ENCODE results near the gene EFNA4. TPM values are rescaled to one million over a fixed set of nuclear protein-coding genes. Genes with fewer than 3 reads are reported as not detected.

EFNA4 gene
- total and polyA plus RNA-seq, 2 of the 4 experiments (the other 2 are of a cell fraction) = 3.8 to 11.8 TPM

DNA sequence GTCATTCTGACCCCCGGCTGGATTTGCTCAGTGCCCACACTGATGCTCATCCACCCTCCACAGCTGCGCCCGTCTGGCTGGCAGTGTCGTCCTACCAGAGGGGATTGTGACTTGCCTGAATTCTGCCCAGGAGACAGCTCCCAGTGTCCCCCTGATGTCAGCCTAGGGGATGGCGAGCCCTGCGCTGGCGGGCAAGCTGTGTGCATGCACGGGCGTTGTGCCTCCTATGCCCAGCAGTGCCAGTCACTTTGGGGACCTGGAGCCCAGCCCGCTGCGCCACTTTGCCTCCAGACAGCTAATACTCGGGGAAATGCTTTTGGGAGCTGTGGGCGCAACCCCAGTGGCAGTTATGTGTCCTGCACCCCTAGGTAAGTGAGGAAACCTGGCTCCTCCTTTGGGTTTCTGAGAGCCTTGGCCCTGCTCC lies 5.7 kb upstream of the EFNA4 start:
- no peak overlapping the region for H3K4ac ChIP-seq (ENCODE audit: low read depth, low read length)
- no peak overlapping the region for H3K27ac ChIP-seq (ENCODE audit: insufficient read depth, low read length)
- no peak overlapping the region for H2AK9ac ChIP-seq (replicated peaks; ENCODE audit: low read depth, low read length, poor library complexity)
- H4K5ac ChIP-seq (ENCODE audit: low read depth, low read length) = no peak overlapping the region
- no peak overlapping the region for H3K56ac ChIP-seq (ENCODE audit: extremely low read depth, insufficient read depth, low read length)
- no peaks in the 10 kb centered on the region for H3K9me3 ChIP-seq (ENCODE audit: control insufficient read depth, insufficient read depth, low read length)
- H2BK15ac ChIP-seq (ENCODE audit: low read depth, low read length) = no peak overlapping the region
- DNase-seq (no peak), ATAC-seq (ENCODE audit: low read depth) (no peak)
- no peak overlapping the region for H2AFZ ChIP-seq (replicated peaks; ENCODE audit: low read length, poor library complexity)
- no peak overlapping the region for H3K9ac ChIP-seq (ENCODE audit: low read depth, low read length)
- no peak overlapping the region for H3K14ac ChIP-seq (replicated peaks; ENCODE audit: low read depth, low read length)
- H2BK20ac ChIP-seq (ENCODE audit: low read depth, low read length) = no peak overlapping the region
- H3K23ac ChIP-seq (ENCODE audit: low read depth, low read length) = no peak overlapping the region
- H3K4me3 ChIP-seq (ENCODE audit: insufficient read depth, low read depth, low read length) = no peak overlapping the region
- H3K18ac ChIP-seq (ENCODE audit: low read depth, low read length) = no peak overlapping the region
- TF ChIP-seq MAZ (IDR thresholded peaks at IDR 0.05; ENCODE audit: borderline replicate concordance, low read depth, low read length) (no peak), POLR2A (IDR thresholded peaks at IDR 0.05; ENCODE audit: low read depth, low read length) (no peak), MXI1 (IDR thresholded peaks at IDR 0.05; ENCODE audit: borderline replicate concordance, low read depth, low read length) (no peak), FOS (IDR thresholded peaks at IDR 0.05; ENCODE audit: low read depth, low read length) (no peak), RAD21 (IDR thresholded peaks at IDR 0.05; ENCODE audit: low read length) (no peak), RFX5 (IDR thresholded peaks at IDR 0.05; ENCODE audit: low read depth, low read length) (no peak), SMC3 (IDR thresholded peaks at IDR 0.05; ENCODE audit: low read depth, low read length) (no peak), MAFK (IDR thresholded peaks at IDR 0.05; ENCODE audit: low read depth, low read length) (no peak), CEBPB (IDR thresholded peaks at IDR 0.05; ENCODE audit: low read depth, low read length) (no peak), NFE2L2 (IDR thresholded peaks at IDR 0.05; ENCODE audit: low read depth, low read length) (no peak), CHD1 (IDR thresholded peaks at IDR 0.05; ENCODE audit: low read depth, low read length) (no peak)
- TF ChIP-seq, protein P1, sequence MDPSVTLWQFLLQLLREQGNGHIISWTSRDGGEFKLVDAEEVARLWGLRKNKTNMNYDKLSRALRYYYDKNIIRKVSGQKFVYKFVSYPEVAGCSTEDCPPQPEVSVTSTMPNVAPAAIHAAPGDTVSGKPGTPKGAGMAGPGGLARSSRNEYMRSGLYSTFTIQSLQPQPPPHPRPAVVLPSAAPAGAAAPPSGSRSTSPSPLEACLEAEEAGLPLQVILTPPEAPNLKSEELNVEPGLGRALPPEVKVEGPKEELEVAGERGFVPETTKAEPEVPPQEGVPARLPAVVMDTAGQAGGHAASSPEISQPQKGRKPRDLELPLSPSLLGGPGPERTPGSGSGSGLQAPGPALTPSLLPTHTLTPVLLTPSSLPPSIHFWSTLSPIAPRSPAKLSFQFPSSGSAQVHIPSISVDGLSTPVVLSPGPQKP (IDR thresholded peaks at IDR 0.05; ENCODE audit: borderline replicate concordance, low read depth, low read length) = no peak
- TF ChIP-seq, protein P2, sequence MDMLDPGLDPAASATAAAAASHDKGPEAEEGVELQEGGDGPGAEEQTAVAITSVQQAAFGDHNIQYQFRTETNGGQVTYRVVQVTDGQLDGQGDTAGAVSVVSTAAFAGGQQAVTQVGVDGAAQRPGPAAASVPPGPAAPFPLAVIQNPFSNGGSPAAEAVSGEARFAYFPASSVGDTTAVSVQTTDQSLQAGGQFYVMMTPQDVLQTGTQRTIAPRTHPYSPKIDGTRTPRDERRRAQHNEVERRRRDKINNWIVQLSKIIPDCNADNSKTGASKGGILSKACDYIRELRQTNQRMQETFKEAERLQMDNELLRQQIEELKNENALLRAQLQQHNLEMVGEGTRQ (IDR thresholded peaks at IDR 0.05; ENCODE audit: low read depth, low read length) = no peak
- H2BK5ac ChIP-seq (ENCODE audit: low read depth, low read length, poor library complexity, severe bottlenecking) = no peak overlapping the region
- ChIA-PET POLR2A (ENCODE audit: unreplicated experiment) (no interaction called here), CTCF (interaction anchor here (1.3 kb wide), 1 partner anchor 13 kb away, joined by 5 read pairs; no protein-coding TSS in a partner anchor)
- no peaks in the 10 kb centered on the region for H3K27me3 ChIP-seq (ENCODE audit: control insufficient read depth, insufficient read depth, low read length)
- in situ Hi-C loops (cut with MboI; ENCODE audit: low sequenced_read_pairs) = loop anchor here (10.0 kb wide), 1 partner anchor 103 kb away; the partner anchor contains the start of gene PBXIP1
- no TSS peak for BruUV-seq (replicated peaks)
- 97% methylated on average over 5 of the region's 13 CpGs; no CpG with 5 or more reads in 1 of the 2 experiments for WGBS, 2 experiments (ENCODE audit: extremely low coverage in 2 of 2, insufficient read length in 1 of 2)
- H3K79me1 ChIP-seq (ENCODE audit: low read depth in 1 of 2, low read length in 2 of 2) = peaks cover 0 to under 1% of the 10 kb centered on the region in 2 experiments; a peak in 1 of 4 replicates
- H4K8ac ChIP-seq (ENCODE audit: low read depth in 2 of 2, low read length in 2 of 2) = no peak overlapping the region
- dilution Hi-C loops (cut with HindIII; ENCODE audit: low sequenced_read_pairs, unreplicated experiment) = no loop called here
- no peak overlapping the region for H4K91ac ChIP-seq (ENCODE audit: insufficient read depth, low read depth, low read length)
- no peaks in the 10 kb centered on the region for H3K9me1 ChIP-seq (ENCODE audit: insufficient read depth, low read length)
- H3K4me2 ChIP-seq (ENCODE audit: low read depth, low read length) = no peak overlapping the region
- H2AK5ac ChIP-seq (ENCODE audit: low read depth, low read length) = no peak overlapping the region
- intact Hi-C loops (cut with micrococcal nuclease) = no loop called here
- H2BK120ac ChIP-seq (ENCODE audit: low read depth, low read length) = no peak overlapping the region
- peaks cover 13% of the 10 kb centered on the region for H4K20me1 ChIP-seq (ENCODE audit: insufficient read depth, low read length)
- H3K4me1 ChIP-seq (ENCODE audit: control insufficient read depth, insufficient read depth, low read length) = peaks cover 3% of the 10 kb centered on the region; the same call in 1 of the 2 replicates
- H3K36me3 ChIP-seq (ENCODE audit: control insufficient read depth, insufficient read depth, low read length) = peaks cover 15% of the 10 kb centered on the region
